Activated gamma-delta T cell treated with Interleukin-2 at 50 U/mL for 16 hours (primary cell): ENCODE data around the gene SLC25A30.
"Not testable (repeated sequence)": the region's sequence is repeated elsewhere in the genome, so short reads cannot be mapped to it uniquely, and the experiment has no call there.

Source experiments
- DNase-seq: peaks from one replicate; pipeline ENCODE4 v3.0.0-alpha.2; 2020

Gene SLC25A30

GRCh38 chr13:45362939-45363338, 55.2 kb downstream of the SLC25A30 start:
- no peak for DNase-seq

DNA sequence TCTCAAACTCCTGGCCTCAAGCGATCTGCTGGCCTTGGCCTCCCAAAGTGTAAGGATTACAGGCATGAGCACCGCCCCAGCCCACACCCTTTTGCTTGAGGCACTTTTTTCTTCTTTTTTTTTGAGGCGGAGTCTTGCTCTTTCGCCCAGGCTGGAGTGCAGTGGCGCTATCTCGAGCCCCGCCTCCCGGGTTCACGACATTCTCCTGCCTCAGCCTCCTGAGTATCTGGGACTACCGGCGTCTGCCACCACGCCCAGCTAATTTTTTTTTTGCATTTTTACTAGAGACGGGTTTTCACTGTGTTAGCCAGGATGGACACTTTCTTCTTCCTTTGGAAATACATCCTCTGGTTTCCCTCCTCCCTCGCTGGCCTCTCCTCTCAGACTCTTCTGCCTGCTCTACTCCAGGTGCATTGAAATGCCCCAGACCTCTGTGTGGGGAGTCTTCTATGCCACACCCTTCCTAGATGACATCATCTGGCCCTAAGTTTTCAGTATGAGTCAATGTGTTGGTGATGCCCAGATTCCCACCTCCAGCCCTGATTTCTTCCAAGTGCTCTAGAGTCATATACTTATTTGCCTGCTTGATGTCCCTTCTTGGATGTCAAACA, 56.5 kb downstream of the SLC25A30 start:
- no peak for DNase-seq

- no peak for DNase-seq
Measured at GRCh38 chr13:45356966-45357672, 61.1 kb downstream of the SLC25A30 start.

- no peak for DNase-seq
Measured at GRCh38 chr13:45353895-45354294, 64.3 kb downstream of the SLC25A30 start.

DNA sequence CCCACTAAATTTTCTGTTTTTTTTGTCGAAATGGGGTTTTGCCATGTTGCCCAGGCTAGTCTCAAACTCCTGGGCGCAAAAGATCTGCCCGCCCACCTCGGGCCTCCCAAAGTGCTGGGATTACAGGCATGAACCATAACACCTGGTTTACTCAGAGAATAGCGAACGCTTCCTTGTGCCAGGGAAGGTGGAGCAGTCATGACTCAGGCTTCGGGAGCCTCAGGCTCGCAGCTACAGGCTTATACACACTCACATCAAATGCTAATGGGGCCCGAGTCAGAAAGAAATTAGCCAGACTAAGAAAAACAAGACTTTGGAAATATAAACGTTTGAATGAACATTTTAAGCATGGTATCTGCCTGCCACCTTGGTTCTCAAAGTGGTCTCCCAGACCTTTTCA, 66.1 kb downstream of the SLC25A30 start:
- DNase-seq: no peak

DNA sequence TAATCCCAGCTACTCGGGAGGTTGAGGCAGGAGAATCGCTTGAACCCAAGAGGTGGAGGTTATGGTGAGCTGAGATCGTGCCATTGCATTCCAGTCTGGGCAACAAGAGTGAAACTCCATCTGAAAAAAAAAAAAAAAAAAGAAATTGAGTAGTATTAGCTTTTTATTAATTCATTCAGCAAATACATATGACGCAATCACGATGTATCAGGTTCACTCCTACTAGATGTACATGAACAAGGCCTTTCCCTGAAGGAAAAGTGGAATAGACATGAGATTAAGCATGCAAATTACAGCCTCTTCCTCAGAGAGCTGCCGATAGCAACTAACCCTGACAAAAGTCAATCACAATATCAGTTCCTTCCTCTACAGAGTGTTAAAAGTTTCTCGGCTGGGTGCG, 68.0 kb downstream of the SLC25A30 start:
- DNase-seq: no peak

DNA sequence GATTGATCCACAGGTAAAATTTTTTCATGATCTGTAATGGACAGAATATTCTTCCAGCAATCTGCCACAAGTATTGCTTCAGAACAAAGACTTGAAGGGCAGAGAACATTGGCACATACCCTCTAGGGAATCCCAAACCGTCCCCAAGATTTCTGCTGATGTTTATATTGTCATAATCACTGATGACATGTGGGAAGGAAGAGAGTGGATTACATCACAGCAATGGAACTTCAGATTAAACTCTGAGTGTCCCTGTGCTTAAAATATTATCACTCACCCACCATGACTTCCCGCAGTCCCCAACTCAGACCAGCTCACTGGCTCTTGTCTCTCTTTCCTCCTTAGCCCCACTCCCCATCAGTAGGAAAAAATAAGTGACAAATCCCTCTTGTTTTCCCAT, 68.7 kb downstream of the SLC25A30 start:
- no peak for DNase-seq

DNA sequence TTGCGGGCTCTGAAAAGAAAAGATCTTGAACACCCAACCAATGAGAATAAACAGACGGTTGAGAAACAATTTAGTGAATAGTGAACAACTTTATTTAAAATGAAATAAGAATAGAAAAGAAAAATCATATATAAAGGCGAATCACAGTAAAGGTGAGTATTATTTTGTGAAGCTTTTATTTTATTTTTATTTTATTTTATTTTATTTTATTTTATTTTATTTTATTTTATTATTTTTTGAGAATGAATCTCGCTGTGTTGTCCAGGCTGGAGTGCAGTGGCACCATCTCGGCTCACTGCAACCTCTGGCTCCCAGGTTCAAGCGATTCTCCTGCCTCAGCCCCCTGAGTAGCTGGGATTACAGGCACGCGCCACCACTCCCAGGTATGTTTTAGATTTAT, 74.1 kb downstream of the SLC25A30 start:
- not testable (repeated sequence) for DNase-seq
